SKM-1 treated with dmso at 0.1 percent for 144 hours (cell line): Measurements from ENCODE around the gene PPP2R5B.

ENCODE experiments used
- DNase-seq: peaks from one replicate; lab custom pipeline; 2025; ENCODE audit not compliant: unreplicated experiment; lab: John Stamatoyannopoulos, UW

Gene PPP2R5B

GRCh38 chr11:64888729-64889511 lies 35.6 kb upstream of the PPP2R5B start:
- no peak for DNase-seq

GRCh38 chr11:64890522-64890939 lies 34.0 kb upstream of the PPP2R5B start:
- DNase-seq: no peak

DNA sequence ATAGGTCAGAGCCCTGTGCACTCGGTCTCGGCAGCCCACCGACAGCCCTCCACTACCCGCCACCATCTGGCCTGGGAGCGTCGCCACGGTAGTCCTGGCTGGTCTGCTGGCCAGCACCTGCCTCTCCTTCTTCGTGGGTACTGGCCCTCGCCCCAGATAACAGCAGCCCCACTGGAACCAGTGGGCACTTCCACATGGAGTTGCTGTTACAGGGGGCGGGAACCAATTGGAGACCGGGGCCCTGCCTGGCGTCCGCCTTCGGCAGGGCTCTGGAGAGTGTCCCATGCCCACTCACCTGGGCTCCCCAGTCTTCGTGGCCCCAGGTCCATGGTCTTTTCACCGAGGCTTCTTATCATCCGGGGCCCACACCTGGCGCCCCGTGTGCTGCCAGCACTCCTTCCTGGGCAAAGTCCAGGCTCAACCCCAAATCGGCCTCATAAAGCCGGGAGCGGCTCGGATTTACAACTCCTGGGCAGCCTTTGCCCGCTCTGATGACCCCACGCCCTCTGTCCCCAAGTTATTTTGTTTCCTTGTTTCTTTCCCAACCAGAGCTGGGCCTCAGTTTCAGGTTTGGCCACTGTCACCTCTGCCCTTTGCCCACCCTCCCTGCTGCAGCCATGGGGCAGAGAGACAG lies 33.2 kb upstream of the PPP2R5B start:
- DNase-seq: no peak

DNA sequence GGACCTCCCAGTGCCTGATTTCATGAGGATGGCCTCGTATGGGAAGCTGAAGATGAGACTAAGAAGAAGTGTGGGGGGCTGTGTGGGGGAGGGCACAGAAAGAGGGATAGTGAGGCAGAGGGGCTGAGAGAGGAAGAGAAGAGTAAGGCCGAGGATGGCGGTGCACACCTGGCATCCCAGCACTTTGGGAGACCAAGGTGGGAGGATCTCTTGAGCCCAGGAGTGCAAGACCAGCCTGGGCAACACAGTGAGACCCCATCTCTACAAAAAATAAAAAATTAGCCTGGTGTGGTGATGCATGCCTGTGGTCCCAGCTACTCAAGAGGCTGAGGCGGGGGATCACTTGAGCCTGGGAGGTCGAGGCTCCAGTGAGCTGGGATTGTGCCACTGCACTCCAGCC lies 32.6 kb upstream of the PPP2R5B start:
- DNase-seq: no peak

DNA sequence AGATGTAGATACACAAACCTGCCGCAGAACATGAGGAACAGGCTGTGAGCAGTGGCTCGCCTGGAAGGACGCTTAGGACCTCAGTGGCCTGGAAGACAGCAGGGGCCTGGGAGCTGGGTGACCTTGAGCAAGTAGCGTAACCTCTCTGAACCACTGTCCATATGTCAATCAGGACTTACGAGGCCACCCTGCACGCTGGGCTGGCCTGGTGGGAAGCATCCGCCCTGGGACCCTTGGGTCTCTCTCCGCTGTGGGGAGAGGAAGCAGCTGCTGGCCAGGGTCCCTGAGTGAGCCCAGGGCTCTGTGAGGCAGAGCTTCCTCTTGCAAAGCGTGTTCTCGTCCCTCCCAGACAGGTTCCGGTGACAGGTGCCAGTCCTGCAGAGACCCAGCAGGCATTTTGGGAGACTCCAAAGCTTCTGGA lies 32.1 kb upstream of the PPP2R5B start:
- no peak for DNase-seq

- no peak for DNase-seq
Observed at GRCh38 chr11:64892838-64893193, 31.7 kb upstream of the PPP2R5B start.

- no peak for DNase-seq
Observed at GRCh38 chr11:64893194-64894069, 31.1 kb upstream of the PPP2R5B start.

DNA sequence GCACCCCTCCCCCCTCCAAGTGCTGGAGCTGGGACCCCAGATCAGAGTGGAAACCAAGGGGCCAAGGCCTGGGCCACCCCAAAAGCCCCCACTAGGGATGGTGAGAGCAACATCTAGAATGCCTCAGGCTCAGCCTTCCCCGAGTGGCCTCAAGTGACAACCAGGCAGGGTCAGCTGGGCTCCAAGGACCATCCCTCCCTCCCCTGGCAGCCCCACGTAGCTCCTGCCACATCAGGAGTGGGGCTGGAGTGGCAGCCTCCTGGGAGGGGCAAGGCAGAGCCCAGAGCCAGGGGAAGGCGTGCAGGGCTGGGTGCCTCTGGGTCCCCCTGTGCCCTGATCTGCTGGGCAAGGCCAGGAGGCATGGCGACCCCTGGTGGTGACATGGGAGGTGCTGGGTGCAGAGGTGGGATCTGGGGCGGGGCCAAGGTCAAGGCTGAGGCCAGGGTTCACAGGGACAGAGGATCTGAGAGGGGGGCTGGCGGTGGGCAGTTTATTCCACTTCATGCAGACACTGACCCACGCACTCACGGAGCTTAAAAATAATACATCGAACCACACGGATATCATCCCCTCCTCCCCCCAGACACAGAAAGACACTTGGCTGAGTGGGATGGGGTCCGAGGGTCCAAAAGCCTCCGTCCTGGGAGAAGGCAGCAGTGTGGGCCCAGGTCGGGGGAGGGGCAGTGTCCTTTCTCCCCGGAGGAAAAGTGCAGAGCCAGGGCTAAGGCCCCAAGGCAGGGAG lies 30.2 kb upstream of the PPP2R5B start:
- peak; percentile 35 for DNase-seq

GRCh38 chr11:64894812-64895452 lies 29.6 kb upstream of the PPP2R5B start:
- no peak for DNase-seq

DNA sequence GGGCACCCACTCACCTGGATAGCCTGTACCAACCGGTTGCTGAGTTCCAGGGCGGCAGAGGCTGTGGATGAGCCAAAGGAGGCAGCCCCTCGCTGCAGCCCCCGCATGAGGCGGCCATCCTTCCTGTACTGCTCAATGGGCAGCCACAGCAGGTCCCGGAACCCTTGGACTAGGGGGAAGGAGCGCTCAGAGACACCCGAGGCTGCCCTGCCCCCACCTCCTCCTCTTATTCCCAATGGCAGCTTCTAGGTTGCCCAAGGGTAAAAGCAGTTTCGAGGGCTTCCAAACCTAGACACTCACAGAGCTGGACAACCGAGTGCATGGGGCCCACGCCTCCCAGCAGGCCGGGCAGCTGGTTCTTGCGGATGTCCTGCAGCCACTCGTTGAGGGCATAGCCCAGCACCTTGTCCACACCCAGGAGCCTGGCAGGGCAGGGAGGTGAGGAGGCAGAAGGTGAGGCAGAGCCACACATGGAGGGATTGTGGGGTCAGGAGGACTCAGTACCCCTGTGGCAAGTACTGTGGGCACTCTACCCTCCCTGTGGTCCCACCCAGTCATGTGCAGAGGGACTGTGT lies 28.0 kb upstream of the PPP2R5B start:
- DNase-seq: no peak

DNA sequence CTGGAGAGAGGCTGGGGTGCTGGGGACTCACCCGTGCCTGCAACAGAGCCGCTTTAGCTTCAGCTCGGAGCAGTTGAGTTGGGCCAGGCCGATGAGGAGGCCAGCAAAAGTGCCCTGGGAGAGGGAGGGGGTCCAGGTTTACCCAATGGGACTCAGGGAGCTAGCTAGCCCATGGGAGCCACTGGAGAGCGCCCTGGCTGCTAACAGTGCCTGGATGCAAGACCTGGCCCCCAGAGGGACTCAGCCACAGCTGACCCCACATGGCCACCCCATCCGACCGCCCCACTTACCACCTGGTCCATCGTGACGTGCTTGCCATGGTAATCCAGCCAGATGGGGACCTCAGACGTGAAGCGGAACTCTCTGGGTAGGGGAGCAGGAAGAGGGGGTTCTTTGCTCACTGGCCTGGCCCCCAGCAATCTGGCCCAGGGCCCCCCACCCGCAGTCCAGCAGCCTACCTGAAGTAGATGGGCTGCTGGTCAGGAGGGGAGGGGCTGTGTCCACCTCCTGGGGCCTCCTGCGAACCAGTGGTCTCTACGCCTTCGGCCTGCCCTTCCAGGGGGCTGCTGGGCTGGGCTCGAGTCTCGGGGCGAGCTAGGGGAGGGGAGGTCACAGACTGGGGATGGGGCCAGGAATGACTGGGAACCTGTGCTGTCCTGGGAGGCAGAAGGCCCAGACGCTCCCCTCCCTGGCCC lies 27.0 kb upstream of the PPP2R5B start:
- no peak for DNase-seq

GRCh38 chr11:64898076-64898445 lies 26.4 kb upstream of the PPP2R5B start:
- DNase-seq: no peak

DNA sequence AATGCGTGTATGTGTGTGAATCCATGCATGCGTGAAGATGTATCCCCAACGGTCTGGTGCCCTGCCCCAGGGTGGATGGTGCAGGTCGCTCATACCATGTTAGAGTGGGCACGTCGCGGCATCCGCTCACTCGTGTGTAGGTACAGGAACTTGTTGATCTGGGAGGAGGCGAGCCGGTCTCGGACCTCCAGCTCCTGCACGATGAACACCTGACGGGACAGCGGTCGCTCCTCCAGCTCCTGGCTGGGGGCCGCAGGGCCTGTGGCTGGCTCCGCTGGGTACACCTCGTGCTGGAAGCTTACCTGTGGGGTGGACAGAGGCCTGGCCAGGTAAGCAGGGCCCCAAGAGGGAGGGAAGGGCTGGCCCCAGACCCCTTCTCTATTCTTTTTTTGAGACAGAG lies 25.9 kb upstream of the PPP2R5B start:
- no peak for DNase-seq

- DNase-seq: no peak
Observed at GRCh38 chr11:64900263-64900678, 24.2 kb upstream of the PPP2R5B start.

DNA sequence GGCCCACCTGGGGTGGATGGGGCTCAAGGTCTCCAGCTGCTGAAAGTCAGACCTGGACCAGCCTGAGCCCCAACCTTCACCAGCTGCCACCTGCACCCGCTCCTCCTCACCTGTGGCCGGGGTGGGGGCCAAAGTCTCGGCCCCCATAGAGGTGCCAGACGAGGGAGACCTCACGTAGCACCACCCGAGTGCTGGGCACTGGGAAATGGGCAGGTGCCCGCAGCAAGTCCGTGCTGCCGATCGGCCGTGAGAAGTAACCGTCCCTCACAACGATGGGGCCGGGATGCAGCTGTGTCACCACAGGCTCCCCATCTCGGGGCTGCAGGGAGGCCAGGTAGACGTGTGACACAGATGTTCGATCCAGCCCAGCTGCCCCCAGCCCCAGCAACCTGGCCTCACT lies 23.7 kb upstream of the PPP2R5B start:
- DNase-seq: no peak

GRCh38 chr11:64902102-64902900 lies 22.2 kb upstream of the PPP2R5B start:
- no peak for DNase-seq

DNA sequence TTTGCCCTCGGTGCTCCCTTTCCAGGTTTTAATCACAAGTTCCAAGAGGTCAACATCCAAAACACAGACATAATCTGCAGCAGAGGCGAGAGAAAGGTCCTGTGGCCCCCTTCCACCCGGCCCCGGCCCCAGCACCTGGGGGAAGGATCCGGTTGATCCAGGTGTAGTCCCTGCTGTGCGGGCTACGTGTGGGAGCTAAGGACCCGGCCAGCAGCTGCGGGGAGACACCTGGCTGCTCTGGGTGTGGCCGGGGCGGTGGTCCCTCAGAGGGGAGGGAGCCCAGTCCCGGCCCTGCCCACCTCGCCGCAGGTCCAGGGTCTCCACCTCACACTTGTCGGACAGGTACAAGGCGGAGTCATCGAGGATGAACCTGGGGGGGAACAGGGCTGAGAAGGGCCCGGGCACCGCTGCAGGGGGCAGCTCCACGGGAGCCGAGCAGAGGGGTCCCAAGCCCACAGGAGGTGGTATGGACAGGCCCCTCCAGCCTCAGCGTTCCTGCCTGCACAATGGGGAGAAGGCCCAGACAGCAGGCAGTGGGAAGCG lies 21.1 kb upstream of the PPP2R5B start:
- DNase-seq: no peak

DNA sequence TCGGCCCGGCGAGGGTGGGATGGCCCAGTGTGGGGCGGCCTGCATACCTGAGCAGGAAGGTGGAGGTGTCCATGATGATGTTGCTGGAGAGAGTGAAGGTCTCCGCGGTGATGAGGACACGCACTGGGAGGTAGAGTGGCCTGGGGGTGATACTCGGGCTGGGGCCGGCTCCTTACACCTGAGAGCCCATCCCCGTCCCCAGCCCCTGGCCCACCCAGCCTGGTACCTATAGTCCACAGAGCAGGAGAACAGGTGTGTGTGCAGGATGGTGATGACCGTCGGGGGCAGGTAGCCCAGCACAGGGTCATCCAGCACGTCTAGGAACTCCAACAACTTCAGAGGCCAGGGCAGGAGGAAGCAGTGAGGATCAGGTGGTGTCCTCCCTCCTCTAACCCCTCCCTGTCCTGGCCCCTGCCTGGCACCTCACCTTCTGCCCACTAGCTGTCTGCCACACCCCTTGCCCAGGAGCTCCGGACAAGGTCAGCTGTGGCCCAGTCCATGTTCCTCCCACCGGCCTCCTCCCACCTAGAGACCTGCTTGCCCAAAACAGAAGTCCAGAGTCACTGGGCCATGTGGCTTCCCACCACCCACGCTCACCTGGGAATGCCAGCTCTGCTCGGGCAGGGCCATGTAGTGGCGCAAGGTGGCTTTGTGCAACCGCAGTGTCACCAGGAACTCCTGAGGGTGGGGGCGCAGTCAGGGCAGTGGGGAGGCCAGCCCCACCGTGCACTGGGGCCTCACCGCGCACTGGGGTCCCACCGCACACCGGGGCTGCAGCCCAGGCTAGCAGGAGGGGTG lies 18.8 kb upstream of the PPP2R5B start:
- no peak for DNase-seq
